AG09309 (cell line): ENCODE data around the gene PHGDH.

Source experiments
- DNase-seq: peaks from one replicate; pipeline ENCODE4 v3.0.0-alpha.2; 2010; ENCODE audit warnings: low read depth
- H3K4me3 ChIP-seq: 2 replicates; pipeline ENCODE4 v1.5.1; 2011; ENCODE audit warnings: mild to moderate bottlenecking, low read depth, low read length, moderate library complexity; ENCODE audit not compliant: control insufficient read depth
- CTCF ChIP-seq: IDR thresholded peaks from 2 replicates; pipeline ENCODE4 v1.5.1; 2011; ENCODE audit warnings: mild to moderate bottlenecking, low read depth, low read length, inconsistent platforms; ENCODE audit not compliant: insufficient read depth, control insufficient read depth; ENCODE audit errors: missing control alignments

PHGDH gene

GRCh38 chr1:119680723-119681122 is 31.0 kb upstream of the PHGDH start:
- TF ChIP-seq CTCF, result no peak
- DNase-seq, result no peak
- no peak overlapping the region for H3K4me3 ChIP-seq

GRCh38 chr1:119681560-119681959 is 30.2 kb upstream of the PHGDH start:
- no peak overlapping the region for H3K4me3 ChIP-seq
- DNase-seq, result no peak
- no peak for TF ChIP-seq CTCF

- DNase-seq, result no peak
- no peak for TF ChIP-seq CTCF
- H3K4me3 ChIP-seq, result no peak overlapping the region
These were observed 29.6 kb upstream of the PHGDH start for GRCh38 chr1:119682141-119682540.

- DNase-seq, result no peak
- no peak for TF ChIP-seq CTCF
- H3K4me3 ChIP-seq, result no peak overlapping the region
These were observed 27.8 kb upstream of the PHGDH start for GRCh38 chr1:119683893-119684292.

GRCh38 chr1:119686661-119687060 is 25.1 kb upstream of the PHGDH start:
- DNase-seq, result no peak
- no peak overlapping the region for H3K4me3 ChIP-seq
- TF ChIP-seq CTCF, result no peak

- no peak for DNase-seq
- no peak for TF ChIP-seq CTCF
- H3K4me3 ChIP-seq, result no peak overlapping the region
These were observed 24.2 kb upstream of the PHGDH start for GRCh38 chr1:119687434-119688079.

- TF ChIP-seq CTCF, result no peak
- DNase-seq, result no peak
- H3K4me3 ChIP-seq, result no peak overlapping the region
These were observed 22.9 kb upstream of the PHGDH start for GRCh38 chr1:119688810-119689209.
